WERI-Rb-1 (cell line): Measurements from ENCODE around the gene EHD1.

Experiments used
- DNase-seq: peaks from one replicate; pipeline ENCODE4 v3.0.0-alpha.2; 2020
- H3K27ac ChIP-seq: fragments of 250-450 bp; sonication (Bioruptor Pico); 2 replicates; pipeline ENCODE4 v1.5.1; 2020; ENCODE audit warnings: mild to moderate bottlenecking, moderate library complexity
- H3K27me3 ChIP-seq: fragments of 250-450 bp; sonication (Bioruptor Pico); 2 replicates; pipeline ENCODE4 v1.5.1; 2021; ENCODE audit warnings: mild to moderate bottlenecking, low read depth, moderate library complexity; ENCODE audit not compliant: insufficient read depth, severe bottlenecking
- H3K36me3 ChIP-seq: fragments of 250-450 bp; sonication (Bioruptor Pico); 2 replicates; pipeline ENCODE4 v1.5.1; 2020; ENCODE audit warnings: mild to moderate bottlenecking, moderate library complexity
- H3K4me3 ChIP-seq: 2 replicates; pipeline ENCODE4 v1.5.1; 2011; ENCODE audit warnings: low read depth, mild to moderate bottlenecking, control low read depth, low read length
- H3K9me3 ChIP-seq: fragments of 250-450 bp; sonication (Bioruptor Pico); 2 replicates; pipeline ENCODE4 v1.5.1; 2021; ENCODE audit warnings: mild to moderate bottlenecking, moderate library complexity; ENCODE audit not compliant: severe bottlenecking
- TF ChIP-seq, protein P1 (sequence below): IDR thresholded peaks from 2 replicates; pipeline ENCODE4 v1.5.1; 2011; ENCODE audit warnings: low read depth, mild to moderate bottlenecking, control low read depth, inconsistent platforms, low read length

Gene EHD1

DNA sequence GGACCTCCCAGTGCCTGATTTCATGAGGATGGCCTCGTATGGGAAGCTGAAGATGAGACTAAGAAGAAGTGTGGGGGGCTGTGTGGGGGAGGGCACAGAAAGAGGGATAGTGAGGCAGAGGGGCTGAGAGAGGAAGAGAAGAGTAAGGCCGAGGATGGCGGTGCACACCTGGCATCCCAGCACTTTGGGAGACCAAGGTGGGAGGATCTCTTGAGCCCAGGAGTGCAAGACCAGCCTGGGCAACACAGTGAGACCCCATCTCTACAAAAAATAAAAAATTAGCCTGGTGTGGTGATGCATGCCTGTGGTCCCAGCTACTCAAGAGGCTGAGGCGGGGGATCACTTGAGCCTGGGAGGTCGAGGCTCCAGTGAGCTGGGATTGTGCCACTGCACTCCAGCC is 13.5 kb upstream of the EHD1 start:
- no peak for DNase-seq
- H3K27me3 ChIP-seq, result no peaks in the 10 kb centered on the region
- no peak overlapping the region for H3K27ac ChIP-seq
- no peaks in the 10 kb centered on the region for H3K9me3 ChIP-seq
- peaks cover 14% of the 10 kb centered on the region for H3K36me3 ChIP-seq
- H3K4me3 ChIP-seq, result no peak overlapping the region
- TF ChIP-seq, protein P1, sequence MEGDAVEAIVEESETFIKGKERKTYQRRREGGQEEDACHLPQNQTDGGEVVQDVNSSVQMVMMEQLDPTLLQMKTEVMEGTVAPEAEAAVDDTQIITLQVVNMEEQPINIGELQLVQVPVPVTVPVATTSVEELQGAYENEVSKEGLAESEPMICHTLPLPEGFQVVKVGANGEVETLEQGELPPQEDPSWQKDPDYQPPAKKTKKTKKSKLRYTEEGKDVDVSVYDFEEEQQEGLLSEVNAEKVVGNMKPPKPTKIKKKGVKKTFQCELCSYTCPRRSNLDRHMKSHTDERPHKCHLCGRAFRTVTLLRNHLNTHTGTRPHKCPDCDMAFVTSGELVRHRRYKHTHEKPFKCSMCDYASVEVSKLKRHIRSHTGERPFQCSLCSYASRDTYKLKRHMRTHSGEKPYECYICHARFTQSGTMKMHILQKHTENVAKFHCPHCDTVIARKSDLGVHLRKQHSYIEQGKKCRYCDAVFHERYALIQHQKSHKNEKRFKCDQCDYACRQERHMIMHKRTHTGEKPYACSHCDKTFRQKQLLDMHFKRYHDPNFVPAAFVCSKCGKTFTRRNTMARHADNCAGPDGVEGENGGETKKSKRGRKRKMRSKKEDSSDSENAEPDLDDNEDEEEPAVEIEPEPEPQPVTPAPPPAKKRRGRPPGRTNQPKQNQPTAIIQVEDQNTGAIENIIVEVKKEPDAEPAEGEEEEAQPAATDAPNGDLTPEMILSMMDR, result no peak

DNA sequence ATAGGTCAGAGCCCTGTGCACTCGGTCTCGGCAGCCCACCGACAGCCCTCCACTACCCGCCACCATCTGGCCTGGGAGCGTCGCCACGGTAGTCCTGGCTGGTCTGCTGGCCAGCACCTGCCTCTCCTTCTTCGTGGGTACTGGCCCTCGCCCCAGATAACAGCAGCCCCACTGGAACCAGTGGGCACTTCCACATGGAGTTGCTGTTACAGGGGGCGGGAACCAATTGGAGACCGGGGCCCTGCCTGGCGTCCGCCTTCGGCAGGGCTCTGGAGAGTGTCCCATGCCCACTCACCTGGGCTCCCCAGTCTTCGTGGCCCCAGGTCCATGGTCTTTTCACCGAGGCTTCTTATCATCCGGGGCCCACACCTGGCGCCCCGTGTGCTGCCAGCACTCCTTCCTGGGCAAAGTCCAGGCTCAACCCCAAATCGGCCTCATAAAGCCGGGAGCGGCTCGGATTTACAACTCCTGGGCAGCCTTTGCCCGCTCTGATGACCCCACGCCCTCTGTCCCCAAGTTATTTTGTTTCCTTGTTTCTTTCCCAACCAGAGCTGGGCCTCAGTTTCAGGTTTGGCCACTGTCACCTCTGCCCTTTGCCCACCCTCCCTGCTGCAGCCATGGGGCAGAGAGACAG is 12.9 kb upstream of the EHD1 start:
- TF ChIP-seq, protein P1, result no peak
- Histone ChIP-seq H3K36me3 (peaks cover 11% of the 10 kb centered on the region), H3K9me3 (no peaks in the 10 kb centered on the region), H3K4me3 (no peak overlapping the region), H3K27me3 (no peaks in the 10 kb centered on the region), H3K27ac (no peak overlapping the region)
- no peak for DNase-seq

DNA sequence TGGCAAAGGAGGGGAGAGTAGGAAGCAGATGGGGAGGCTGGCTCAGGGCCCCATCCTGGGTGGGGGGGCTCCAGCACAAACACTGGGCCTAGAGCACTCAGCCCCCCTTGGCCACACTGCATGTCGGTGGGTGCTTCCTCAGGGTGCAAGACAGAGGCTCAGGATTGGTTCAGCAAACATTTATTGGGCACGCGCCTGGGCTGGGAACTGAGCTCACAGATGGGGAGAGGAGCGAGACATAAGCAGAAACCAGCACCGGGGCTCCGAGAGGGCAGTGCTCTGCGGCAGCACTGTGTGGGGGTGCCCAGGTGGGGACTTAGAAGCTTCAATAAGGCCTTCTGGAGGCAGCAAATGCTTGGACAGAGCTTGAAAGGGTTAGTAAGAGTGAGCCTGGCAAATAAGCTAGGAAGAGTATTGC is 12.1 kb upstream of the EHD1 start:
- TF ChIP-seq, protein P1, result no peak
- Histone ChIP-seq H3K36me3 (peaks cover 6% of the 10 kb centered on the region), H3K27me3 (no peaks in the 10 kb centered on the region), H3K9me3 (no peaks in the 10 kb centered on the region), H3K27ac (no peak overlapping the region), H3K4me3 (no peak overlapping the region)
- no peak for DNase-seq

DNA sequence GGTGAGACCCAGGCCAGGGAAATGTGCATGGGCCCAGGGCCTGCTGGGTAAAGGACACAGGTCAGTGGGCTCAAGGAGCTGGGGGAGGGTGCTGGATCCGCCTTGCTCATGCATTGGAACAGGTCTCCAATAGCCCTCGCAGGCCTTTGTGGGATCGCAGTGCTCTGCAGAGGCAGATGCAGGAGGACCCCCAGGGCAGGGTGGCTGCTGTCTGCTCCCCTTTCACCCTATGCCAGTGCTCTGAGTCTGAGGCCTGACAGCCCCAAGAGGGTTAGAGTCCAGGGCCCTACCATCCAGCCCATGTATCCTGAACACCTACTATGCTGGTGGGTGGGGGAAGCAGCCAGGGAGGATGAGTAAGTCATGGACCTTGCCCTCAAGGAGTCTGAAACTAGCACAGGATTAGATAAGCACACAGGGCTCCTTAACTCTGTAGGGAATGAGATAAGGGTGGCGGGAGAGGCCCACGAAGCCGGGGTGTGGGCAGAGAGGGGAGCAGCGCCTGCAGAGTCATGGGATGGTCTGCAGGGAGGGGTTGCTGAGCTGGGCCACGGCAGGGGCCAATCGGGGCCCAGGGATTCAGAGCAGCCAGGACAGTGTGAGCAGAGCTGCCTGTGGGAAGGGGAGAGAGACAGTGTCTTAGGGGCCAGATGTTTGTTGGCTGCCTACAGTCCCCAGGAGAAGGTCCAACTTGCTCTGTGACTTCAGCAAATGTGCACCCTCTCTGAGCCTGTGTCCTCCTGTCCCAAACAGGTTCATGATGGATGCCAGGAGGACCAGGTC is 10.5 kb upstream of the EHD1 start:
- DNase-seq, result no peak
- Histone ChIP-seq H3K27ac (no peak overlapping the region), H3K4me3 (no peak overlapping the region), H3K9me3 (no peaks in the 10 kb centered on the region), H3K36me3 (no peaks in the 10 kb centered on the region), H3K27me3 (no peaks in the 10 kb centered on the region)
- TF ChIP-seq, protein P1, result no peak

DNA sequence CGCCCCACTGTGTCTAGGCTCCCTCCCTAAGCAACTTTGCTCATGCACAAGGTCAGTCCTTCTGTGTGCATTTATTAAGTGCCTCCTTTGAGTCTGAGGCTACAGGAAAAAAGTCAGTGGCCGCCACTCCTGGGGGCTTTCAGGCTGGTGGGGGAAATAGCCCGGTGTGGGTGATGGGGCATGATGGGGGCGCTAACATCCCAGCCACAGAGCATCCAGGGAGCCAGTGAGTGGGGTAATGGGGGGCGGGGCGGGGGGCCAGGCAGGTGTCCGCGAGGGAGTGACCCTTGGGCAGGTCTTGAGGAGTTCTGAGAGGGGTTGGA is 9.9 kb upstream of the EHD1 start:
- TF ChIP-seq, protein P1, result no peak
- H3K36me3 ChIP-seq, result no peaks in the 10 kb centered on the region
- no peaks in the 10 kb centered on the region for H3K27me3 ChIP-seq
- DNase-seq, result no peak
- no peaks in the 10 kb centered on the region for H3K9me3 ChIP-seq
- peak overlapping the region; percentile 37 for H3K27ac ChIP-seq
- H3K4me3 ChIP-seq, result no peak overlapping the region; the same call in 1 of the 2 replicates
